ENCODE results near the gene PDZD8.
"Not testable (repeated sequence)": the region's sequence is repeated elsewhere in the genome, so short reads cannot be mapped to it uniquely, and the experiment has no call there.

PDZD8 gene

DNA sequence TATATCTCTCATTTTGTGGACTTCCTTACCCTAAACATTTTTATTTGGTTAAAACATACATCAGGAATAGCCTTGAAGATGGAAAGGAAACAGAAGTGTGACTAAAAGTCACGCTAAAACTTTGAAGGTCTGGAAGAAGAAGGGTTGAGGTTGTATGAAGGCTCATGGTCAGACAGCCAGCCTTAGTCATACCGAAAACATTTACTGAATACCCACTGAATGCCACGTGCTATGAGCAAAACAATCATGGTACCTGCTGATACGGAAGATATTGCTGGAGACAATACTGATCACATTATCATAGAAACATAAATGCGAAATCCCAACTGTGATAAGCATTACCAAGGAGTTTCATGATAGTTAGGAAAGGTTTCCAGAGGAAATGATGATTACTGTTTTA is 64.0 kb downstream of the PDZD8 start:
- H3K9ac ChIP-seq (ENCODE audit: low read depth, low read length), result no peak overlapping the region
- no peak overlapping the region for H3K4me3 ChIP-seq (ENCODE audit: low read length)
- H3K27me3 ChIP-seq (ENCODE audit: control insufficient read depth, insufficient read depth, low read length), result no peaks in the 10 kb centered on the region
- H3K36me3 ChIP-seq (ENCODE audit: insufficient read depth, low read length), result peaks cover 2% of the 10 kb centered on the region
- no peaks in the 10 kb centered on the region for H3K4me1 ChIP-seq (ENCODE audit: control insufficient read depth, insufficient read depth, low read length)
- H3K9me3 ChIP-seq (replicated peaks; ENCODE audit: low read length), result no peaks in the 10 kb centered on the region
- no peak overlapping the region for H3K4me2 ChIP-seq (ENCODE audit: low read length)

DNA sequence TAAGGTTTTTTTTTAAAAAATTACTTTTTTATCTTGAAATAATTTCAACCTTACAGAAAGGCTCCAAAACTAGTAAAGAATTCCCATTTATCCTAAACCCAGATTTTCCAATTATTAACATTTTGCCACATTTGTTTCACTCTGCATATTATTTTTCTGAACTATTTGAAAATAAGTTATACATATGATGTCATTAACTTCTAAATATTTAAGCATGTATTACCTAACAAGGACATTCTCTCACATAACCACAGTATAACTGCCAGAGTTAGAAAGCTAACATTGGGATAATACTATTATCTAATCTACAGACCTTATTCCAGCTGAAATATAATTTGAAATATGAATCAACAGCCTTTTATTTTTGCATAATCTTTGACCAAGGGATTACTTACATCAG is 68.6 kb downstream of the PDZD8 start:
- Histone ChIP-seq H3K27me3 (ENCODE audit: control insufficient read depth, insufficient read depth, low read length) (no peaks in the 10 kb centered on the region), H3K9ac (ENCODE audit: low read depth, low read length) (no peak overlapping the region), H3K36me3 (ENCODE audit: insufficient read depth, low read length) (peaks cover 2% of the 10 kb centered on the region), H3K4me2 (ENCODE audit: low read length) (no peak overlapping the region), H3K4me3 (ENCODE audit: low read length) (no peak overlapping the region), H3K9me3 (replicated peaks; ENCODE audit: low read length) (no peaks in the 10 kb centered on the region), H3K4me1 (ENCODE audit: control insufficient read depth, insufficient read depth, low read length) (no peaks in the 10 kb centered on the region)

DNA sequence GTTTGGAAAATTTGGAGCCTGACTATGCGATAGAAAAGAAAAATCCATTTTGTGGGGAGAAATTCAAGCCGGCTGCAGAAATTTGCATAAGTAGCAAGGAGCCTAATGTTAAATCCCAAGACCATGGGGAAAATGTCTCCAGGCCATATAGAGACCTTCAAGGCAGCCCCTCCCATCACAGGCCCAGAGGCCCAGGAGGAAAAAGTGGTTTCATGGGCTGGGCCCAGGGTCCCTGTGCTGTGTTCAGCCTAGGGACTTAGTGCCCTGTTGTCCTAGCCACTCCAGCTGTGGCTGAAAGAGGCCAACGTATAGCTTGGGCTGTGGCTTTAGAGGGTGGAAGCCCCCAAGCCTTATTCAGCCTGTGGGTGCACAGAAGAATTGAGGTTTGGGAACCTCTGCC is 71.8 kb downstream of the PDZD8 start:
- not testable (repeated sequence) for H3K9me3 ChIP-seq (replicated peaks; ENCODE audit: low read length); H3K36me3 ChIP-seq (ENCODE audit: insufficient read depth, low read length); H3K9ac ChIP-seq (ENCODE audit: low read depth, low read length); H3K4me1 ChIP-seq (ENCODE audit: control insufficient read depth, insufficient read depth, low read length); H3K4me3 ChIP-seq (ENCODE audit: low read length); H3K27me3 ChIP-seq (ENCODE audit: control insufficient read depth, insufficient read depth, low read length); H3K4me2 ChIP-seq (ENCODE audit: low read length)

DNA sequence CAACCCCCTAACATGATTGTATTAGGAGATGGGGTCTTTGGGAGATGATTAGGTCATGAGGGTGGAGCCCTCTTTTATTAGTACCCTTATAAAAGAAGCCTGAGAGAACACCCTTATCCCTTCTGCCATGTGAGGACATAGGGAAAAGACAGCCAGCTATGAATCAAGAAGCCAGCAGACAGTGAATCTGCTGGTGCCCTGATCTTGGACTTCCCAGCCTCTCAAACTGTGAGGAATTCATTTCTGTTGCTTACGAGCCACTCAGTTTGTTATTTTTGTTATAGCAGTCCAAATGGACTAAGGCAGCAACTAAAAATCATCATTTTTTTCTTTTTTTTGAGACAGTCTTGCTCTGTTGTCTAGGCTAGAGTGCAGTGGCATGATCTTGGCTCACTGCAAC is 74.6 kb downstream of the PDZD8 start:
- Histone ChIP-seq H3K4me3 (ENCODE audit: low read length) (no peak overlapping the region), H3K27me3 (ENCODE audit: control insufficient read depth, insufficient read depth, low read length) (no peaks in the 10 kb centered on the region), H3K9ac (ENCODE audit: low read depth, low read length) (no peak overlapping the region), H3K4me1 (ENCODE audit: control insufficient read depth, insufficient read depth, low read length) (no peaks in the 10 kb centered on the region), H3K9me3 (replicated peaks; ENCODE audit: low read length) (no peaks in the 10 kb centered on the region), H3K4me2 (ENCODE audit: low read length) (no peak overlapping the region), H3K36me3 (ENCODE audit: insufficient read depth, low read length) (no peaks in the 10 kb centered on the region)

DNA sequence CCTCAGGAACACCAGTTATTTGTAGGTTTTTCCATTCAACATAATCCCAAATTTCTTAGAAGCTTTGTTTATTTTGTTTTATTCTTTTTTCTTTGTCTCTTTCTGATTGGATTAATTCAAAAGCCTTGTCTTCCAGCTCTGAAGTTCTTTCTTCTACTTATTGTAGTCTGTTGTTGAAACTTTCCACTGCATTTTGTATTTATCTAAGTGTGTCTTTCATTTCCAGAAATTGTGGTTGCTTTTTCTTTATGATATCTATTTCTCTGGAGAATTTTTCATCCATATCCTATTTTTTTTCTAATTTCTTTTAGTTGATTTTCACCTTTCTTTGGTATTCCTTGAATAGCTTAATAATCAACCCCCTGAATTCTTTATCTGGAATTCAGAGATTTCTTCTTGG is 75.8 kb downstream of the PDZD8 start:
- no peak overlapping the region for H3K4me3 ChIP-seq (ENCODE audit: low read length)
- H3K4me1 ChIP-seq (ENCODE audit: control insufficient read depth, insufficient read depth, low read length), result no peaks in the 10 kb centered on the region
- H3K9me3 ChIP-seq (replicated peaks; ENCODE audit: low read length), result no peaks in the 10 kb centered on the region
- H3K9ac ChIP-seq (ENCODE audit: low read depth, low read length), result no peak overlapping the region
- no peak overlapping the region for H3K4me2 ChIP-seq (ENCODE audit: low read length)
- H3K27me3 ChIP-seq (ENCODE audit: control insufficient read depth, insufficient read depth, low read length), result no peaks in the 10 kb centered on the region
- H3K36me3 ChIP-seq (ENCODE audit: insufficient read depth, low read length), result no peaks in the 10 kb centered on the region

DNA sequence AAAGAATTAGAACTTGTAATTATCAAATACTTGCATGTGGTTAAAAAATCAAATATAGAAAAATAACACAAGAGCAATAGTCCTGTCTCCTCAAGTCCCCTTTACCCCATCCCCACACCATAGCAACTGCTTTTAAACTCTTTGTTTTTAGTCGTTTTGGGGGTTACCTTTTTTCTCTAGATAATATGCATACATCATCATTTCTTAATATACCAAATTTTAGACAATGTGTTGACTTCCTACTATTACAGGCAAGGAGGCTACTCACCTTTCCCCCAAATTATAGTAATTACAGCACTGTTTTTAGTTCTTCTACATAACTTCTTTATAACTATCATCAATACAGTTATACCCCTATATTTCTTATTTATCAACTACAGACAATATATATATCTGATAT is 77.0 kb downstream of the PDZD8 start:
- Histone ChIP-seq H3K9ac (ENCODE audit: low read depth, low read length) (no peak overlapping the region), H3K4me3 (ENCODE audit: low read length) (no peak overlapping the region), H3K9me3 (replicated peaks; ENCODE audit: low read length) (no peaks in the 10 kb centered on the region), H3K27me3 (ENCODE audit: control insufficient read depth, insufficient read depth, low read length) (no peaks in the 10 kb centered on the region), H3K36me3 (ENCODE audit: insufficient read depth, low read length) (no peaks in the 10 kb centered on the region), H3K4me1 (ENCODE audit: control insufficient read depth, insufficient read depth, low read length) (no peaks in the 10 kb centered on the region), H3K4me2 (ENCODE audit: low read length) (no peak overlapping the region)

DNA sequence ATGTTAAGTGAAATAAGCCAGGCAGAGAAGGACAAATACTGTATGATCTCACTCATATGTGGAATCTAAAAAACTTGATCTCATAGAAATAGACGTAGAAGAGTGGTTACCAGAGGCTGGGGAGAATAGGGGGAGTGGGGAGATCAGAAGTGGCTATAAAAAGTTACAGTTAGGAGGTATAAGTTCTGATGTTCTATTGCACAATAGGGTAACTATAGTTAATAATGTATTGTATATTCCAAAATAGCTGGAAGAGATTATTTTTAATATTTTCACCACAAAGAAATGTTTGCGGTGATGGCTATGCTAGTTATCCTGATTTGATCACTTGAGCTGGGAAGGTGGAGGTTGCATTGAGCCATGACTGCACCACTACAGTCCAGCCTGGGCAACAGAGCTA is 80.5 kb downstream of the PDZD8 start:
- Histone ChIP-seq H3K36me3 (ENCODE audit: insufficient read depth, low read length) (no peaks in the 10 kb centered on the region), H3K9me3 (replicated peaks; ENCODE audit: low read length) (no peaks in the 10 kb centered on the region), H3K4me2 (ENCODE audit: low read length) (no peak overlapping the region), H3K4me3 (ENCODE audit: low read length) (no peak overlapping the region), H3K27me3 (ENCODE audit: control insufficient read depth, insufficient read depth, low read length) (no peaks in the 10 kb centered on the region), H3K9ac (ENCODE audit: low read depth, low read length) (no peak overlapping the region), H3K4me1 (ENCODE audit: control insufficient read depth, insufficient read depth, low read length) (no peaks in the 10 kb centered on the region)

DNA sequence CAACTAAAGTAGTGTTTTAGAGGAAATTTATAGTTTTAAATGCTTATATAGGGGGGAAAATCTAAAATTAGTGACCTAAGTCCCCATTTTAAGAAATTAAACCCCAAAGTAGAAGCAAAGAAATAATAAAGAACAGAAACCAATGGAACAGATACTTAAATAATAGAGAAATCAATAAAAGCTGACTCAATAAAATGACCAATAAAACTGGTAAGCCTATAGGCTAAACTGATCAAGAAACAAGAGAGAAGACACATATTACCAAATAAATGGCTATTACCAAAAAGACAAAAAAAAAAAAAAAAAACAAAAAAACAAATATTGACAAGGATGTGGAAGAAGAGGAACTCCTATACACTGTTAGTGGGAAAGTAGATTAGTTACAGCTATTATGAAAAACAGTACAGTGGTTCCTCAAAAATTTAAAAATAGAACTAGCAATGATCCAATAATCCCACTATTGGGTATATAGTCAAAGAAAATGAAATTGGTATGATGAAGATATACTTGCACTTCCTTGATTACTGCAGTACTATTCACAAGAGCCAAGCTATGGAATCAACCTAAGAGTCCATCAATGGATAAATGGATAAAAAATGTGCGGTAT is 81.1 kb downstream of the PDZD8 start:
- H3K36me3 ChIP-seq (ENCODE audit: insufficient read depth, low read length), result peaks cover 5% of the 10 kb centered on the region
- no peaks in the 10 kb centered on the region for H3K27me3 ChIP-seq (ENCODE audit: control insufficient read depth, insufficient read depth, low read length)
- no peak overlapping the region for H3K9ac ChIP-seq (ENCODE audit: low read depth, low read length)
- H3K4me1 ChIP-seq (ENCODE audit: control insufficient read depth, insufficient read depth, low read length), result no peaks in the 10 kb centered on the region
- no peak overlapping the region for H3K4me3 ChIP-seq (ENCODE audit: low read length)
- H3K4me2 ChIP-seq (ENCODE audit: low read length), result no peak overlapping the region
- no peaks in the 10 kb centered on the region for H3K9me3 ChIP-seq (replicated peaks; ENCODE audit: low read length)

DNA sequence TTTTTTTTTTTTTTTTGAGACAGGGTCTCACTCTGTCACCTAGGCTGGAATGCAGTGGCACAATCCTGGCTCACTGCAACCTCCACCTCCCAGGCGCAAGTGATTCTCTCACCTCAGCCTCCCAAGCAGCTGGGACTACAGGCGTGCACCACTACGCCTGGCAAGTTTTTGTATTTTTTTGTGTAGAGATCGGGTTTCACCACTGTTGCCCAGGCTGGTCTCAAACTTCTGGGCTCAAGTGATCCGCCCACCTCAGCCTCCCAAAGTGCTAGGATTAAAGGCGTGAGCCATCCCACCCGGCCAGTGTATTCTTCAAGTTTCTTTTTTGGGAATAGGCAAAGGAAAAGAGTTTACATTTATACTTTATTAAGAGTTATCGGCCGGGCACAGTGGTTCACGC is 84.4 kb downstream of the PDZD8 start:
- not testable (repeated sequence) for H3K9ac ChIP-seq (ENCODE audit: low read depth, low read length); H3K4me1 ChIP-seq (ENCODE audit: control insufficient read depth, insufficient read depth, low read length); H3K4me3 ChIP-seq (ENCODE audit: low read length); H3K9me3 ChIP-seq (replicated peaks; ENCODE audit: low read length); H3K27me3 ChIP-seq (ENCODE audit: control insufficient read depth, insufficient read depth, low read length); H3K4me2 ChIP-seq (ENCODE audit: low read length); H3K36me3 ChIP-seq (ENCODE audit: insufficient read depth, low read length)

DNA sequence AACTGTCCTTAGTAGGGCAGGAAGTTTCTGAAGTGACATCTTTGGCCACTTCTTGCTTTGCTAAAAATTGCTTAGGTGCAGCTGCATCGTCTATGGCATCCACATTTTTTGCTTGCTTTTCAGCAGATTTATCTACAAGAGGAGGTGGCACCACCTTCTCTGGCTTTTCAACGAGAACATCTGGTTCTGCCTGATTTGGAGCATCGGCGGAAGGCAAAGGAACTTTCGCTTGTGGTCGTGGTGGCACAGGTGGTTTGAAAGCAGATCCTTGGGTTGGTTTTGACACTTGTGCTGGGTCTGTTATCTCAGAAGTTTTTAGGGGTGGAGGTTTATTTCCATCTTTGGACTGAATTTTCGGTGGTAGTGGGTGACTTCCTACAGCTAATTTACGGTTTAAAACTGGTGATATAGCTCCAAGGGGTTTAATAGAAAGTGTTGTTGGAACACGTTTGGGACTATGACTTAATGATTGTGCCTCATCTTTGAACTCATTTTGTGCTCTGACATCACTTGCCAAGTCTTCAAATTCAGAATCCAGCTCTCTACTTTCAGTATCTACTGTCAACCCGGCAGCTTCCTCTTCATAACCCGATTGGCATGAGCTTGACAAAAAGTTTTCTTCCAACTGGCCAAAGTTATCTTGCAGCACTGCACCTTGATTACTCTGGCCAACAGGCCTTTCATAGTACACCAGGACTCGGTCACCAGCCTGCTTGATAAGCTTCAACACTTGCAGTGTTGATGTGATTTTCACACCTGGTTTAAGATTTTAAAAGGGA is 90.3 kb downstream of the PDZD8 start:
- H3K9ac ChIP-seq (ENCODE audit: low read depth, low read length), result no peak overlapping the region
- H3K4me3 ChIP-seq (ENCODE audit: low read length), result no peak overlapping the region
- no peaks in the 10 kb centered on the region for H3K9me3 ChIP-seq (replicated peaks; ENCODE audit: low read length)
- peaks cover 27% of the 10 kb centered on the region for H3K36me3 ChIP-seq (ENCODE audit: insufficient read depth, low read length)
- no peaks in the 10 kb centered on the region for H3K4me1 ChIP-seq (ENCODE audit: control insufficient read depth, insufficient read depth, low read length)
- no peaks in the 10 kb centered on the region for H3K27me3 ChIP-seq (ENCODE audit: control insufficient read depth, insufficient read depth, low read length)
- H3K4me2 ChIP-seq (ENCODE audit: low read length), result no peak overlapping the region

DNA sequence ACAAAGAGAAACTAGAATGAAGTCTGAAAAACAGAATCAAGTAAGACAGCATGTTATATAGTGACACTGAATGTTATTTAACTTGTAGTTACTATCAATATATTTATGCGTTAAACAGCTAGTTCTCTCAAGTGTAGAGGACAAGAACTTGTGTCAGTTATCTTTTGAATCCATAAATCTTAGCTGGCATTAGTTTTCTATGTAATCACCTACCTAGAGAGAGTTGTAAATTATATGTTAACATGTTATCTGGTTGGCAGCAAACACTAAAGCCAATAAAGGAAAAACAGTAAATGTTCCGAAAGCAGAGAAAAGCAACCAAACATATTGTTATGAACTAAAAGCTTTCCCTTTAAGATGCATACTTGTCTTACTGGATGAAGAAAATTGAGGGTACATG is 97.6 kb downstream of the PDZD8 start:
- Histone ChIP-seq H3K9ac (ENCODE audit: low read depth, low read length) (no peak overlapping the region), H3K4me2 (ENCODE audit: low read length) (no peak overlapping the region), H3K36me3 (ENCODE audit: insufficient read depth, low read length) (no peaks in the 10 kb centered on the region), H3K27me3 (ENCODE audit: control insufficient read depth, insufficient read depth, low read length) (no peaks in the 10 kb centered on the region), H3K4me1 (ENCODE audit: control insufficient read depth, insufficient read depth, low read length) (no peaks in the 10 kb centered on the region), H3K9me3 (replicated peaks; ENCODE audit: low read length) (no peaks in the 10 kb centered on the region), H3K4me3 (ENCODE audit: low read length) (no peak overlapping the region)

DNA sequence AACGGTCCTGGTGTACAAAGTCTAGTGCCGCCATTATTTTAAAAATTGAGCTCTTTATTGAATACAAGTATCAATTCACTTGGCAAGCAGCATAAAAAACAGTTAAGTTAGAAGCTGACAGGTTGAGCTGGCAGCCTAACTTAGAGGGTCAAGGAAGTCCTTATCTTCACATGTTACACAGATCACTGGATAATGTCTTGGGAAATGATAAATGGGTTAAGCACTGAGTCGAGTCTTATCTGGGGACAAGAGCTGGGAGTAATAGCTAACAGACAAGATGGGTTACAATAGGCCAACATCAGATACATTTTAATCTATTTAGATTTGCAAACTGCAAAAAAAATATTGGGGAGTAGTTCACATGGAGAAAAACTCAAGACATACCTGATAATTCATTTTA is 100.1 kb downstream of the PDZD8 start:
- Histone ChIP-seq H3K27me3 (ENCODE audit: control insufficient read depth, insufficient read depth, low read length) (no peaks in the 10 kb centered on the region), H3K36me3 (ENCODE audit: insufficient read depth, low read length) (no peaks in the 10 kb centered on the region), H3K4me2 (ENCODE audit: low read length) (no peak overlapping the region), H3K9ac (ENCODE audit: low read depth, low read length) (no peak overlapping the region), H3K4me1 (ENCODE audit: control insufficient read depth, insufficient read depth, low read length) (no peaks in the 10 kb centered on the region), H3K9me3 (replicated peaks; ENCODE audit: low read length) (no peaks in the 10 kb centered on the region), H3K4me3 (ENCODE audit: low read length) (no peak overlapping the region)

Data from skeletal muscle satellite cell (primary cell).